ENCODE measurements around the gene PHAF1.

DNA sequence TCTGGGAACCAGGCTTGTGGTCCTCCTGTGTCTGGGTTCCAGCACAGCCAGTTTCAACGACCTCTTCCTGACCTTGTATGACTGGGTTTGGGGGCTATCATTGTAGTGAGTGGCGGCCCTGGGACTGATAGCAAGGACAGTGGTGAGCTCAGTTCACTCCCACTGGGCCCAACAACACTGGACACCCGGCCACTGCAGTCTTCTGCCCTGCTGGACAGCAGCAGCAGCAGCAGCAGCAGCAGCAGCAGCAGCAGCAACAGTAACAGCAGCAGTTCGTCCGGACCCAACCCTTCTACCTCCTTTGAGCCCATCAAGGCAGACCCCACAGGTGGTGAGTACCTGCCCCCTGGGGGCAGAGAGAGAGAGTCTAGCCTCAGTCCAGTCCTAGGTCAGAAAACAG, 85.9 kb downstream of the PHAF1 start:
- TF ChIP-seq, protein P1, sequence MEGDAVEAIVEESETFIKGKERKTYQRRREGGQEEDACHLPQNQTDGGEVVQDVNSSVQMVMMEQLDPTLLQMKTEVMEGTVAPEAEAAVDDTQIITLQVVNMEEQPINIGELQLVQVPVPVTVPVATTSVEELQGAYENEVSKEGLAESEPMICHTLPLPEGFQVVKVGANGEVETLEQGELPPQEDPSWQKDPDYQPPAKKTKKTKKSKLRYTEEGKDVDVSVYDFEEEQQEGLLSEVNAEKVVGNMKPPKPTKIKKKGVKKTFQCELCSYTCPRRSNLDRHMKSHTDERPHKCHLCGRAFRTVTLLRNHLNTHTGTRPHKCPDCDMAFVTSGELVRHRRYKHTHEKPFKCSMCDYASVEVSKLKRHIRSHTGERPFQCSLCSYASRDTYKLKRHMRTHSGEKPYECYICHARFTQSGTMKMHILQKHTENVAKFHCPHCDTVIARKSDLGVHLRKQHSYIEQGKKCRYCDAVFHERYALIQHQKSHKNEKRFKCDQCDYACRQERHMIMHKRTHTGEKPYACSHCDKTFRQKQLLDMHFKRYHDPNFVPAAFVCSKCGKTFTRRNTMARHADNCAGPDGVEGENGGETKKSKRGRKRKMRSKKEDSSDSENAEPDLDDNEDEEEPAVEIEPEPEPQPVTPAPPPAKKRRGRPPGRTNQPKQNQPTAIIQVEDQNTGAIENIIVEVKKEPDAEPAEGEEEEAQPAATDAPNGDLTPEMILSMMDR (IDR thresholded peaks at IDR 0.05 in 8 of 11, conservative IDR thresholded peaks at IDR 0.05 in 3 of 11), result no peak
- TF ChIP-seq POLR2A (IDR thresholded peaks at IDR 0.05), result no peak
- peak in 1 of 3 donors; percentile 14 for TF ChIP-seq POLR2AphosphoS5 (IDR thresholded peaks at IDR 0.05)
